ENCODE data around the gene TINCR. TPM values are rescaled to one million over a fixed set of nuclear protein-coding genes. Genes with fewer than 3 reads are reported as not detected.
"Not testable (repeated sequence)": the region's sequence is repeated elsewhere in the genome, so short reads cannot be mapped to it uniquely, and the experiment has no call there.

TINCR gene
- total and polyA plus RNA-seq, 7 experiments from 2014 or later = 0.70 to 1.9 (median 0.97) TPM; not detected in 2

GRCh38 chr19:5540208-5540607 lies 27.5 kb downstream of the TINCR start:
- CTCF ChIA-PET = no interaction called here
- peaks cover 0 to 5% (median 0%) of the 10 kb centered on the region in 3 experiments for H3K9me3 ChIP-seq (ENCODE audit: control insufficient read depth in 2 of 3, low read length in 3 of 3)
- H3K36me3 Mint-ChIP-seq = peaks cover 0 to 5% (median under 1%) of the 10 kb centered on the region in 5 donors
- H3K9me3 Mint-ChIP-seq = peaks cover 0 to 10% (median 4%) of the 10 kb centered on the region in 11 donors
- H3K4me1 ChIP-seq (ENCODE audit: control insufficient read depth in 2 of 2, insufficient read depth in 2 of 2, low read length in 2 of 2) = no peaks in the 10 kb centered on the region
- no peaks in the 10 kb centered on the region for H3K36me3 ChIP-seq (ENCODE audit: control insufficient read depth in 2 of 3, insufficient read depth in 3 of 3, low read length in 3 of 3)
- no peak overlapping the region for H3K27ac Mint-ChIP-seq
- H3K4me3 Mint-ChIP-seq = no peak overlapping the region
- H3K27me3 ChIP-seq (ENCODE audit: control insufficient read depth in 2 of 2, insufficient read depth in 2 of 2, low read length in 2 of 2) = peaks cover 0 to 3% of the 10 kb centered on the region in 2 donors
- DNase-seq (no peak), ATAC-seq (no peak)
- H3K4me3 ChIP-seq (ENCODE audit: low read length) = no peak overlapping the region
- peaks cover 0 to 2% (median 0%) of the 10 kb centered on the region in 7 donors for H3K4me1 Mint-ChIP-seq
- intact Hi-C loops (cut with micrococcal nuclease) = no loop called here
- POLR2A ChIA-PET = no interaction called here
- H3K27ac ChIP-seq (ENCODE audit: low read depth, low read length) = no peak overlapping the region
- peaks cover 4 to 38% (median 24%) of the 10 kb centered on the region in 5 donors for H3K27me3 Mint-ChIP-seq

- no peak overlapping the region for H3K4me3 Mint-ChIP-seq
- peaks cover 0 to 2% (median 0%) of the 10 kb centered on the region in 7 donors for H3K4me1 Mint-ChIP-seq
- intact Hi-C loops (cut with micrococcal nuclease) = no loop called here
- ChIA-PET POLR2A (no interaction called here), CTCF (no interaction called here)
- peaks cover 0 to 10% (median 6%) of the 10 kb centered on the region in 5 donors for H3K36me3 Mint-ChIP-seq
- H3K27ac Mint-ChIP-seq = no peak overlapping the region
- peaks cover 4 to 44% (median 29%) of the 10 kb centered on the region in 5 donors for H3K27me3 Mint-ChIP-seq
- H3K4me1 ChIP-seq (ENCODE audit: control insufficient read depth in 2 of 2, insufficient read depth in 2 of 2, low read length in 2 of 2) = no peaks in the 10 kb centered on the region
- H3K9me3 ChIP-seq (ENCODE audit: control insufficient read depth in 2 of 3, low read length in 3 of 3) = peaks cover 0 to 25% (median 3%) of the 10 kb centered on the region in 3 experiments
- no peaks in the 10 kb centered on the region for H3K36me3 ChIP-seq (ENCODE audit: control insufficient read depth in 2 of 3, insufficient read depth in 3 of 3, low read length in 3 of 3)
- peaks cover 0 to 3% of the 10 kb centered on the region in 2 donors for H3K27me3 ChIP-seq (ENCODE audit: control insufficient read depth in 2 of 2, insufficient read depth in 2 of 2, low read length in 2 of 2)
- peaks cover 4 to 34% (median 20%) of the 10 kb centered on the region in 11 donors for H3K9me3 Mint-ChIP-seq
- no peak overlapping the region for H3K27ac ChIP-seq (ENCODE audit: low read depth, low read length)
- no peak for DNase-seq
- no peak for ATAC-seq
- no peak overlapping the region for H3K4me3 ChIP-seq (ENCODE audit: low read length)
Observed at GRCh38 chr19:5537870-5538269, 29.9 kb downstream of the TINCR start.

- POLR2A ChIA-PET; H3K27ac Mint-ChIP-seq; H3K4me1 ChIP-seq (ENCODE audit: control insufficient read depth in 2 of 2, insufficient read depth in 2 of 2, low read length in 2 of 2); DNase-seq; H3K4me3 Mint-ChIP-seq; H3K27ac ChIP-seq (ENCODE audit: low read depth, low read length); CTCF ChIA-PET; H3K4me3 ChIP-seq (ENCODE audit: low read length); ATAC-seq; intact Hi-C loops (cut with micrococcal nuclease); H3K27me3 ChIP-seq (ENCODE audit: control insufficient read depth in 2 of 2, insufficient read depth in 2 of 2, low read length in 2 of 2); H3K4me1 Mint-ChIP-seq; H3K36me3 ChIP-seq (ENCODE audit: control insufficient read depth in 2 of 3, insufficient read depth in 3 of 3, low read length in 3 of 3): not testable (repeated sequence)
- peaks cover 4 to 40% (median 20%) of the 10 kb centered on the region in 11 donors for H3K9me3 Mint-ChIP-seq
- peaks cover 0 to 25% (median 3%) of the 10 kb centered on the region in 3 experiments for H3K9me3 ChIP-seq (ENCODE audit: control insufficient read depth in 2 of 3, low read length in 3 of 3)
- peaks cover 0 to 10% (median 6%) of the 10 kb centered on the region in 5 donors for H3K36me3 Mint-ChIP-seq
- peaks cover 4 to 44% (median 29%) of the 10 kb centered on the region in 5 donors for H3K27me3 Mint-ChIP-seq
Observed at GRCh38 chr19:5536982-5537579, 30.7 kb downstream of the TINCR start.

GRCh38 chr19:5536337-5536894 lies 31.3 kb downstream of the TINCR start:
- H3K27me3 ChIP-seq (ENCODE audit: control insufficient read depth in 2 of 2, insufficient read depth in 2 of 2, low read length in 2 of 2) = peaks cover 0 to 3% of the 10 kb centered on the region in 2 donors
- Mint-ChIP-seq H3K4me3 (peak overlapping the region in 1 of 10 donors; percentile 28), H3K4me1 (peaks cover 0 to 2% (median 0%) of the 10 kb centered on the region in 7 donors), H3K27me3 (peaks cover 4 to 41% (median 29%) of the 10 kb centered on the region in 5 donors), H3K27ac (no peak overlapping the region), H3K9me3 (peaks cover 4 to 40% (median 21%) of the 10 kb centered on the region in 11 donors), H3K36me3 (peaks cover 0 to 10% (median 6%) of the 10 kb centered on the region in 5 donors)
- intact Hi-C loops (cut with micrococcal nuclease) = no loop called here
- peaks cover 0 to 25% (median 3%) of the 10 kb centered on the region in 3 experiments for H3K9me3 ChIP-seq (ENCODE audit: control insufficient read depth in 2 of 3, low read length in 3 of 3)
- ATAC-seq = no peak
- POLR2A ChIA-PET = no interaction called here
- no peak overlapping the region for H3K4me3 ChIP-seq (ENCODE audit: low read length)
- H3K27ac ChIP-seq (ENCODE audit: low read depth, low read length) = no peak overlapping the region
- no peak for DNase-seq
- H3K4me1 ChIP-seq (ENCODE audit: control insufficient read depth in 2 of 2, insufficient read depth in 2 of 2, low read length in 2 of 2) = no peaks in the 10 kb centered on the region
- no peaks in the 10 kb centered on the region for H3K36me3 ChIP-seq (ENCODE audit: control insufficient read depth in 2 of 3, insufficient read depth in 3 of 3, low read length in 3 of 3)
- CTCF ChIA-PET = no interaction called here

GRCh38 chr19:5534787-5535586 lies 32.8 kb downstream of the TINCR start:
- Histone ChIP-seq H3K9me3 (ENCODE audit: control insufficient read depth in 2 of 3, low read length in 3 of 3) (peaks cover 0 to 25% (median 3%) of the 10 kb centered on the region in 3 experiments), H3K27me3 (ENCODE audit: control insufficient read depth in 2 of 2, insufficient read depth in 2 of 2, low read length in 2 of 2) (peaks cover 0 to 3% of the 10 kb centered on the region in 2 donors), H3K27ac (ENCODE audit: low read depth, low read length) (no peak overlapping the region), H3K4me3 (ENCODE audit: low read length) (no peak overlapping the region), H3K36me3 (ENCODE audit: control insufficient read depth in 2 of 3, insufficient read depth in 3 of 3, low read length in 3 of 3) (no peaks in the 10 kb centered on the region), H3K4me1 (ENCODE audit: control insufficient read depth in 2 of 2, insufficient read depth in 2 of 2, low read length in 2 of 2) (no peaks in the 10 kb centered on the region)
- intact Hi-C loops (cut with micrococcal nuclease) = no loop called here
- H3K9me3 Mint-ChIP-seq = peaks cover 4 to 40% (median 21%) of the 10 kb centered on the region in 11 donors
- H3K27ac Mint-ChIP-seq = peak overlapping the region in 4 of 9 donors; percentile 7 to 50 (median 16)
- CTCF ChIA-PET = no interaction called here
- ATAC-seq = no peak
- H3K27me3 Mint-ChIP-seq = peaks cover 4 to 38% (median 29%) of the 10 kb centered on the region in 5 donors
- DNase-seq = no peak
- POLR2A ChIA-PET = no interaction called here
- peaks cover 0 to 10% (median 6%) of the 10 kb centered on the region in 5 donors for H3K36me3 Mint-ChIP-seq
- peaks cover 0 to 2% (median 0%) of the 10 kb centered on the region in 7 donors for H3K4me1 Mint-ChIP-seq
- peak overlapping the region in 1 of 10 donors; percentile 43 for H3K4me3 Mint-ChIP-seq

GRCh38 chr19:5533257-5533656 lies 34.5 kb downstream of the TINCR start:
- Histone ChIP-seq H3K27ac (ENCODE audit: low read depth, low read length) (no peak overlapping the region), H3K27me3 (ENCODE audit: control insufficient read depth in 2 of 2, insufficient read depth in 2 of 2, low read length in 2 of 2) (peaks cover 0 to 3% of the 10 kb centered on the region in 2 donors), H3K36me3 (ENCODE audit: control insufficient read depth in 2 of 3, insufficient read depth in 3 of 3, low read length in 3 of 3) (no peaks in the 10 kb centered on the region), H3K4me1 (ENCODE audit: control insufficient read depth in 2 of 2, insufficient read depth in 2 of 2, low read length in 2 of 2) (no peaks in the 10 kb centered on the region), H3K4me3 (ENCODE audit: low read length) (no peak overlapping the region), H3K9me3 (ENCODE audit: control insufficient read depth in 2 of 3, low read length in 3 of 3) (peaks cover 0 to 25% (median 3%) of the 10 kb centered on the region in 3 experiments)
- ATAC-seq = no peak
- intact Hi-C loops (cut with micrococcal nuclease) = no loop called here
- Mint-ChIP-seq H3K9me3 (peaks cover 4 to 40% (median 21%) of the 10 kb centered on the region in 11 donors), H3K4me3 (no peak overlapping the region), H3K36me3 (peaks cover 0 to 10% (median 6%) of the 10 kb centered on the region in 5 donors), H3K27me3 (peaks cover 4 to 42% (median 23%) of the 10 kb centered on the region in 5 donors), H3K27ac (no peak overlapping the region), H3K4me1 (peaks cover 0 to 2% (median 0%) of the 10 kb centered on the region in 7 donors)
- DNase-seq = no peak
- ChIA-PET CTCF (no interaction called here), POLR2A (no interaction called here)
